ENCODE measurements around the gene TSPO. TPM values are rescaled to one million over a fixed set of nuclear protein-coding genes. Genes with fewer than 3 reads are reported as not detected.

The TSPO gene
- total and polyA plus RNA-seq, 8 donors, result 198 to 489 (median 380) TPM

GRCh38 chr22:43198936-43199335 lies 47.6 kb downstream of the TSPO start:
- Histone ChIP-seq H3K27me3 (peaks cover 0 to 46% (median 0%) of the 10 kb centered on the region in 3 donors), H3K4me1 (no peaks in the 10 kb centered on the region), H3K27ac (no peak overlapping the region), H3K4me3 (no peak overlapping the region), H3K9me3 (no peaks in the 10 kb centered on the region), H3K36me3 (no peaks in the 10 kb centered on the region)
- intact Hi-C loops (cut with DNase I; ENCODE audit: low total_unique reads), result no loop called here
- WGBS, 5 donors, result 60 to 70% (median 67%) methylated on average over 8 to 9 of the region's 9 CpGs
- no peak for TF ChIP-seq POLR2A (IDR thresholded peaks at IDR 0.05)
- no peak for TF ChIP-seq CTCF (IDR thresholded peaks at IDR 0.05)
- no peak for TF ChIP-seq POLR2AphosphoS5 (IDR thresholded peaks at IDR 0.05)
- no peak for TF ChIP-seq EP300 (IDR thresholded peaks at IDR 0.05)
- DNase-seq, result no peak

- no peak for DNase-seq
- 81 to 94% (median 85%) methylated on average over 10 to 11 of the region's 11 CpGs for WGBS, 5 donors
- H3K36me3 ChIP-seq, result no peaks in the 10 kb centered on the region
Measured at GRCh38 chr22:43199541-43199940, 48.2 kb downstream of the TSPO start.

GRCh38 chr22:43200031-43200430 lies 48.7 kb downstream of the TSPO start:
- no peaks in the 10 kb centered on the region for H3K4me1 ChIP-seq
- no peak for DNase-seq
- H3K4me3 ChIP-seq, result no peak overlapping the region

More at GRCh38 chr22:43199541-43199940, 48.2 kb downstream of the TSPO start:
- no peaks in the 10 kb centered on the region for H3K4me1 ChIP-seq
- intact Hi-C loops (cut with DNase I; ENCODE audit: low total_unique reads), result no loop called here
- H3K9me3 ChIP-seq, result no peaks in the 10 kb centered on the region
- no peak overlapping the region for H3K27ac ChIP-seq
- peaks cover 0 to 46% (median 0%) of the 10 kb centered on the region in 3 donors for H3K27me3 ChIP-seq
- no peak overlapping the region for H3K4me3 ChIP-seq
- TF ChIP-seq EP300 (IDR thresholded peaks at IDR 0.05), result no peak
- TF ChIP-seq POLR2AphosphoS5 (IDR thresholded peaks at IDR 0.05), result no peak
- TF ChIP-seq POLR2A (IDR thresholded peaks at IDR 0.05), result no peak
- no peak for TF ChIP-seq CTCF (IDR thresholded peaks at IDR 0.05)

GRCh38 chr22:43200555-43200954 lies 49.2 kb downstream of the TSPO start:
- peaks cover 0 to 40% (median 0%) of the 10 kb centered on the region in 3 donors for H3K27me3 ChIP-seq
- intact Hi-C loops (cut with DNase I; ENCODE audit: low total_unique reads), result no loop called here
- no peaks in the 10 kb centered on the region for H3K36me3 ChIP-seq
- WGBS, 5 donors, result 84 to 87% (median 85%) methylated on average over 9 to 13 of the region's 13 CpGs
- H3K4me1 ChIP-seq, result no peaks in the 10 kb centered on the region
- no peak overlapping the region for H3K4me3 ChIP-seq
- no peak overlapping the region for H3K27ac ChIP-seq
- DNase-seq, result no peak
- H3K9me3 ChIP-seq, result no peaks in the 10 kb centered on the region
- TF ChIP-seq POLR2AphosphoS5 (IDR thresholded peaks at IDR 0.05) (no peak), EP300 (IDR thresholded peaks at IDR 0.05) (no peak), POLR2A (IDR thresholded peaks at IDR 0.05) (no peak), CTCF (IDR thresholded peaks at IDR 0.05) (no peak)

More at GRCh38 chr22:43200031-43200430, 48.7 kb downstream of the TSPO start:
- Histone ChIP-seq H3K9me3 (no peaks in the 10 kb centered on the region), H3K36me3 (no peaks in the 10 kb centered on the region), H3K27ac (no peak overlapping the region), H3K27me3 (peaks cover 0 to 43% (median 0%) of the 10 kb centered on the region in 3 donors)
- TF ChIP-seq POLR2A (IDR thresholded peaks at IDR 0.05) (no peak), POLR2AphosphoS5 (IDR thresholded peaks at IDR 0.05) (no peak), CTCF (IDR thresholded peaks at IDR 0.05) (no peak), EP300 (IDR thresholded peaks at IDR 0.05) (no peak)
- WGBS, 5 donors, result 80 to 86% (median 85%) methylated on average over 16 to 17 of the region's 17 CpGs
- intact Hi-C loops (cut with DNase I; ENCODE audit: low total_unique reads), result no loop called here
